Type B pancreatic cell (in vitro differentiated cells): ENCODE measurements around the gene MRPL40. TPM values are rescaled to one million over a fixed set of nuclear protein-coding genes. Genes with fewer than 3 reads are reported as not detected.
A peak's percentile ranks its signal among the peaks of the same experiment; 100 is the strongest.
"Not testable (repeated sequence)": the region's sequence is repeated elsewhere in the genome, so short reads cannot be mapped to it uniquely, and the experiment has no call there.

Experiments
- DNase-seq: peaks from one replicate; pipeline ENCODE4 v3.0.0; 2021; ENCODE audit warnings: mixed read lengths; ENCODE audit not compliant: unreplicated experiment; ENCODE audit errors: extremely low spot score
- H3K27ac Mint-ChIP-seq: 2 replicates; pipeline ENCODE4 v1.8.0; 2021; ENCODE audit warnings: mild to moderate bottlenecking, mixed read lengths
- H3K27me3 Mint-ChIP-seq: 2 replicates; pipeline ENCODE4 v1.8.0; 2021; ENCODE audit warnings: mixed read lengths
- H3K36me3 Mint-ChIP-seq: 2 replicates; pipeline ENCODE4 v1.8.0; 2021; ENCODE audit warnings: mixed read lengths
- H3K4me1 Mint-ChIP-seq: one replicate; pipeline ENCODE4 v1.8.0; 2021; ENCODE audit warnings: mixed read lengths; ENCODE audit not compliant: unreplicated experiment
- H3K4me3 Mint-ChIP-seq: 2 replicates; pipeline ENCODE4 v1.8.0; 2021; ENCODE audit warnings: mild to moderate bottlenecking, mixed read lengths
- H3K9me3 Mint-ChIP-seq: 2 replicates; pipeline ENCODE4 v1.8.0; 2021; ENCODE audit warnings: mixed read lengths
- total RNA-seq: library from RNA; stranded (reverse); gene quantifications from 2 replicates; pipeline ENCODE4 v1.2.1, GENCODE V29; 2021; ENCODE audit warnings: low replicate concordance
- TF ChIP-seq, protein P1 (sequence below): fragments of 200-600 bp; sonication (generic); conservative IDR thresholded peaks from 2 replicates; pipeline ENCODE4 v1.5.0; 2021; ENCODE audit warnings: antibody characterized with exemption, mild to moderate bottlenecking

Gene MRPL40
- total RNA-seq, 1 donor from 2014 or later, result 24.7 TPM

DNA sequence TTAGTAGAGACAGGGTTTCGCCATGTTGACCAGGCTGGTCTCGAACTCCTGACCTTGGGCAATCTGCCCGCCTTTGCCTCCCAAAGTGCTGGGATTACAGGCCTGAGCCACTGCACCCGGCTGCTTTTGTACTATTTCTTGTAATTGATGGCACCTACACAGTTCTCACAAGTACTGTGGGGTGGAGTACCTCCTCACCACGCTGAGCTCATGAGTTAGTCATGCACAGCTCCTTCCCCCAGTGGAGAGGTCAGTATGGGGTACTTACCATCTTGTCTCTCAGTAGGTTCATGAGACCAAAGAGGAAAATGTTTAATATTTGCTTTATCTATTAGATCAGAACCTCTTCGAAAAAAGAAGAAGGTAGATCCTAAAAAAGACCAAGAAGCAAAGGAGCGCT, 2.1 kb downstream of the MRPL40 start:
- TF ChIP-seq, protein P1, sequence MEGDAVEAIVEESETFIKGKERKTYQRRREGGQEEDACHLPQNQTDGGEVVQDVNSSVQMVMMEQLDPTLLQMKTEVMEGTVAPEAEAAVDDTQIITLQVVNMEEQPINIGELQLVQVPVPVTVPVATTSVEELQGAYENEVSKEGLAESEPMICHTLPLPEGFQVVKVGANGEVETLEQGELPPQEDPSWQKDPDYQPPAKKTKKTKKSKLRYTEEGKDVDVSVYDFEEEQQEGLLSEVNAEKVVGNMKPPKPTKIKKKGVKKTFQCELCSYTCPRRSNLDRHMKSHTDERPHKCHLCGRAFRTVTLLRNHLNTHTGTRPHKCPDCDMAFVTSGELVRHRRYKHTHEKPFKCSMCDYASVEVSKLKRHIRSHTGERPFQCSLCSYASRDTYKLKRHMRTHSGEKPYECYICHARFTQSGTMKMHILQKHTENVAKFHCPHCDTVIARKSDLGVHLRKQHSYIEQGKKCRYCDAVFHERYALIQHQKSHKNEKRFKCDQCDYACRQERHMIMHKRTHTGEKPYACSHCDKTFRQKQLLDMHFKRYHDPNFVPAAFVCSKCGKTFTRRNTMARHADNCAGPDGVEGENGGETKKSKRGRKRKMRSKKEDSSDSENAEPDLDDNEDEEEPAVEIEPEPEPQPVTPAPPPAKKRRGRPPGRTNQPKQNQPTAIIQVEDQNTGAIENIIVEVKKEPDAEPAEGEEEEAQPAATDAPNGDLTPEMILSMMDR, result no peak
- no peak for DNase-seq
- H3K4me3 Mint-ChIP-seq, result peak overlapping the region; percentile 94
- H3K36me3 Mint-ChIP-seq, result no peaks in the 10 kb centered on the region
- no peaks in the 10 kb centered on the region for H3K27me3 Mint-ChIP-seq
- H3K9me3 Mint-ChIP-seq, result no peaks in the 10 kb centered on the region
- H3K4me1 Mint-ChIP-seq, result peaks cover 17% of the 10 kb centered on the region
- no peak overlapping the region for H3K27ac Mint-ChIP-seq

DNA sequence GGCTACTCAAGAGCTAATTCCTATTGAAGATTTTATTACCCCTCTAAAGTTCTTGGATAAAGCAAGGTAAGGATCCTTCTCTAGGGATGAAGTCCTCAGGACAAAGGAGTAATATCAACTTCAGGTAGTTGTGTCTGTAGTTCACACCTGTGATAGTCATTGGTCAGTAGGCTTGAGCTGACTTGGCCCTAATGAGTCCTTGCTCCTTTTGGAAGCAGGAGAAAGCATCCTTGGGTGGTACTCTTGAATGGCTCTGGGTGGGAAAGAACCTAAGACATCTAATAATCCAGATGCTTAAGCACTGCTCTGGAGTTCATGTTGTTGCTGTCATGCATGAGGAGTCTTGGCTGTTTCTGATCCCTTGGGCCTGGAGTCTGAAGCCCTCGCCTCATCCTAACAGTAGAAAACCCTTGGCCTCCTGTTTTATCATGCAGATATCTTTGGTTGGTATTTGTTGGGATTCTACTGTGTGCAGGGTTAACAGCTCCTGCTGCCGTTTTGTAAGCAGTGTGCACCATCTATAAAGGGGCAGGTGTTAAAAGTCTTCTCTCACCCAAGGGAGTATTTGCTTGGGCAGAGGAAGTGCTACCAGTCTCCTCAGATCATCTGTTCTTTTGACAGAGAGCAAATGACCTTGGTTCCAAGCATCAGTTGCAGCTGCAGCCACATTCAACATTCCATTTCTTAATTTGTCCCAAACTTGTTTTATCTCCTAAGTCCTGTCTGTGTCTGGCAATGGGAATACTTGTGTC, 2.7 kb downstream of the MRPL40 start:
- H3K36me3 Mint-ChIP-seq, result no peaks in the 10 kb centered on the region
- H3K4me3 Mint-ChIP-seq, result peak overlapping the region; percentile 47
- no peak for DNase-seq
- no peaks in the 10 kb centered on the region for H3K9me3 Mint-ChIP-seq
- H3K27ac Mint-ChIP-seq, result peak overlapping the region; percentile 13
- TF ChIP-seq, protein P1, result no peak
- H3K4me1 Mint-ChIP-seq, result peaks cover 11% of the 10 kb centered on the region
- no peaks in the 10 kb centered on the region for H3K27me3 Mint-ChIP-seq

DNA sequence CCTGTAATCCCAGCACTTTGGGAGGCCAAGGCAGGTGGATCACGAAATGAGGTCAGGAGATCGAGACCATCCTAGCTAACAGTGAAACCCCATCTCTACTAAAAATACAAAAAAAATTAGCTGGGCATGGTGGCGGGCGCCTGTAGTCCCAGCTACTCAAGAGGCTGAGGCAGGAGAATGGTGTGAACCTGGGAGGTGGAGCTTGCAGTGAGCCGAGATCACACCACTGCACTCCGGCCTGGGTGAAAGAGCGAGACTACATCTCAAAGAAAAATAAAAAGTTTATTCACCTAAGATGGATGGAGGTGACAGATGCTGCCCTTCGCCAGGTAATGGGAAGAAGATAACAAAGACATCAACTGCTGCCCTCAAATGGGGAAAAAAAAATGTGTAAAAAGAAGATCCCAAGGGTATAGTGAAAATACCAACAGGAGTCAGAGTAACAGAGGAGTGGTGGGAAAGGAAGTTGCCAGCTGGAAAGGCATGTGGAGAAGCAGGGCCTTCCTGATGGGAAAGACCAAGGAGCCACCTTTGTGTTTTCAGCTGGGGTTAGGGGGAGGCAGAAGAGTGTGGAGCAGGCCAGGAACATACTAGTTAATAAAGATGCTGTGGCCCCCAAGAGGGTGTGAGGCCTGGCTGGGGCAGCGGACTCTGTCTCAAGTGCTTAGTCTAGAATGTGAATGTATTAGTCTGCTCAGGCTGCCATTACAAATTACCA, 4.3 kb downstream of the MRPL40 start:
- H3K4me1 Mint-ChIP-seq, H3K27ac Mint-ChIP-seq, H3K36me3 Mint-ChIP-seq, DNase-seq, H3K4me3 Mint-ChIP-seq, H3K27me3 Mint-ChIP-seq, H3K9me3 Mint-ChIP-seq: not testable (repeated sequence)

DNA sequence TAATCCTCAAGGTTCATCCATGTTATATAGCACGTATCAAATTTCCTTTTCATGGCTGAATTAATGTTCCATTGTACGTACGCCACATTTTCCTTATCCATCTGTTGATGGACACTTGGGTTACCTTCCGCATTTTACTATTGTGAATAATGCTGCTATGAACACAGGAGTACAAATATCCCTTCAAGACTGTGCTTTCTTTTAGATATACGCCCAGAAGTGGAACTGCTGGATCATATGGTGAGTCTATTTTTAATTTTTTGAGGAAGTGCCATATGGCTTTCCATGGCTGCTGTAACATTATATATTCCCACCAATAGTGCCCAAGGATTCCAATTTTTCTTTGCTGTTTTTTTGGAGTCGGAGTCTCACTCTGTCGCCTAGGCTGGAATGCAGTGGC, 6.0 kb downstream of the MRPL40 start:
- TF ChIP-seq, protein P1, result no peak
- Mint-ChIP-seq H3K36me3 (no peaks in the 10 kb centered on the region), H3K4me3 (no peak overlapping the region), H3K27me3 (no peaks in the 10 kb centered on the region), H3K9me3 (no peaks in the 10 kb centered on the region), H3K4me1 (no peaks in the 10 kb centered on the region), H3K27ac (no peak overlapping the region)
- DNase-seq, result no peak

DNA sequence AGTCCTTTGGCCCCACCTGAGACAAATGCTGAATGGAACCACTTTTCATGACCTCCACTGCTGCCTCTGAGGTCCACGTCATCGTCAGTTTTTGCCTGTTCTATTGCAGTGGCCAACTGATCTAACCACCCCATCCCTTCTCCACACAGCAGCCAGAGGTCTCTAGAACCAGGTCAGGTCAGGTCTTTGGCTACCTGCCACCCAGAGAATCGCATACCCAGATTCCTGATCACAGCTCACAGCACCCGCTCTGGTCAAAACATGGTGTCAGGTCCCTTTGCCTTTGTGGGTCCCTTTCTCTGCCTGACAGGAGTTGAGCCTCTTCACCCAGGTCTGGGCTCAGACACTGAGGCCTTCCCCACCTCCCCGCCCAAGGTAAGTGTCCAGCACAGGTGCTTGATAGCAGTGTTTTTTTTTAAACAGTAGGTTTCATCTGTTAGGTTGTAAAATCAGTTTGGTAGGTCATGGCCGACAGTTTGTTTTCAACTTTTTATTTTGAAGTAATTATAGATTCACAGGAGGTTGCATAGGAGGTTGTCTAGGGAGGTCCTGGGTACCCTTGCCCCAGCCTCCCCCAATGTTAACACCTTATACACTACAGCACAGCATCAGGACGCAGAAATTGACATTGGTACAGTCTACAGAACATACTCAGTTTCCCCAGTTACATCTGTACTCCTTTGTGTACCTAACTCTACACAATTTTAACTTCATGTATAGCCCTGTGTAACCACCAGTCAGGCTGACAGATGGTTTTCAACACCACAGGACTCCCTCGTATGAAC, 8.3 kb downstream of the MRPL40 start:
- no peak for DNase-seq
- TF ChIP-seq, protein P1, result no peak
- Mint-ChIP-seq H3K4me3 (no peak overlapping the region), H3K4me1 (peaks cover 4% of the 10 kb centered on the region), H3K27me3 (no peaks in the 10 kb centered on the region), H3K36me3 (no peaks in the 10 kb centered on the region), H3K9me3 (no peaks in the 10 kb centered on the region), H3K27ac (no peak overlapping the region)
